GM12878 (cell line): ENCODE measurements around the gene JHY. TPM values are rescaled to one million over a fixed set of nuclear protein-coding genes. Genes with fewer than 3 reads are reported as not detected.

Source experiments
- ATAC-seq: fragments of 200-7000 bp; cut with Tn5 transposase; 3 replicates; pipeline ENCODE4 v1.9.1; 2020; ENCODE audit warnings: mild to moderate bottlenecking, moderate library complexity
- BruUV-seq: library from RNA; stranded (reverse); fragments of 400-500 nt; replicated peaks from 2 replicates; lab custom pipeline; 2021; lab: Mats Ljungman, UMichigan
- CTCF ChIA-PET: fragments of 300-600 bp; sonication (Branson Sonifier 250); formaldehyde crosslinking; extraction: SDS; loops from one replicate; lab custom pipeline; 2021; ENCODE audit warnings: inconsistent platforms; lab: Yijun Ruan, JAX
- POLR2A ChIA-PET: fragments of 350-600 bp; formaldehyde crosslinking; extraction: SDS; loops from one replicate; lab custom pipeline; 2021; ENCODE audit warnings: inconsistent platforms; lab: Charles Lee
- RAD21 ChIA-PET: fragments of 300-600 bp; sonication (Branson Sonifier 250); formaldehyde crosslinking; loops from one replicate; lab custom pipeline; 2023; ENCODE audit warnings: antibody characterized with exemption; ENCODE audit not compliant: unreplicated experiment; lab: Charles Lee
- SMC1A ChIA-PET: fragments of 300-600 bp; sonication (Branson Sonifier 250); formaldehyde crosslinking; loops from one replicate; lab custom pipeline; 2023; ENCODE audit not compliant: unreplicated experiment, uncharacterized antibody; lab: Charles Lee
- DNase-seq: peaks from one replicate; pipeline ENCODE4 v3.0.0-alpha.2; 2011; ENCODE audit warnings: low read depth, low spot score
- FAIRE-seq: peaks from 3 replicates; lab custom pipeline; 2011; peaks lifted over from hg19 to GRCh38; lab: Jason Lieb, UNC
- H2AFZ ChIP-seq: 2 replicates; pipeline ENCODE4 v1.6.0; 2011; ENCODE audit warnings: low read depth, low read length, control low read depth; ENCODE audit not compliant: control insufficient read depth
- H3K27ac ChIP-seq: 2 replicates; pipeline ENCODE4 v1.5.1; 2011; ENCODE audit warnings: control low read depth; ENCODE audit not compliant: control insufficient read depth, insufficient read depth
- H3K27me3 ChIP-seq, 2 experiments: replicated peaks in 1 of 2; 2 replicates each; pipeline versions ENCODE4 v1.6.0 to v1.6.1; 2011; ENCODE audit warnings: low read length in 1 of 2; ENCODE audit not compliant: control insufficient read depth in 2 of 2, insufficient read depth in 2 of 2
- H3K36me3 ChIP-seq, 2 experiments: 2 replicates each; pipeline ENCODE4 v1.5.1; 2011; ENCODE audit warnings: low read length in 1 of 2; ENCODE audit not compliant: control insufficient read depth in 2 of 2, insufficient read depth in 2 of 2
- H3K4me1 ChIP-seq: 2 replicates; pipeline ENCODE4 v1.6.1; 2011; ENCODE audit warnings: mild to moderate bottlenecking, low read length, moderate library complexity, mixed read lengths; ENCODE audit not compliant: control insufficient read depth, insufficient read depth
- H3K4me2 ChIP-seq: 2 replicates; pipeline ENCODE4 v1.6.0; 2011; ENCODE audit warnings: control low read depth; ENCODE audit not compliant: control insufficient read depth, insufficient read depth
- H3K4me3 ChIP-seq: fragments of 200-600 bp; sonication (generic); 2 replicates; pipeline ENCODE4 v1.5.1; 2016
- H3K79me2 ChIP-seq: 2 replicates; pipeline ENCODE4 v1.6.0; 2011; ENCODE audit warnings: low read length; ENCODE audit not compliant: control insufficient read depth, insufficient read depth
- H3K9ac ChIP-seq: 2 replicates; pipeline ENCODE4 v1.8.0; 2011; ENCODE audit warnings: low read length, control low read depth, mixed read lengths; ENCODE audit not compliant: control insufficient read depth, insufficient read depth
- H3K9me3 ChIP-seq: replicated peaks from 3 replicates; pipeline ENCODE4 v1.5.1; 2011; ENCODE audit warnings: mild to moderate bottlenecking, low read length; ENCODE audit not compliant: control insufficient read depth, insufficient read depth
- H4K20me1 ChIP-seq: 2 replicates; pipeline ENCODE4 v1.6.0; 2011; ENCODE audit not compliant: control insufficient read depth, insufficient read depth
- BACH1 ChIP-seq: fragments of 450-650 bp; IDR thresholded peaks from 2 replicates; pipeline ENCODE4 v1.6.1; 2017; ENCODE audit warnings: mild to moderate bottlenecking, borderline replicate concordance
- CHD4 ChIP-seq: fragments of 200-600 bp; sonication (generic); IDR thresholded peaks from 2 replicates; pipeline ENCODE4 v1.6.1; 2016; ENCODE audit warnings: mild to moderate bottlenecking
- DPF2 ChIP-seq: fragments of 450-650 bp; IDR thresholded peaks from 2 replicates; pipeline ENCODE4 v1.6.1; 2017; ENCODE audit warnings: mild to moderate bottlenecking
- HDAC6 ChIP-seq: fragments of 200-600 bp; sonication (generic); IDR thresholded peaks from one replicate; pipeline ENCODE4 v1.8.0; 2017; ENCODE audit warnings: antibody characterized with exemption; ENCODE audit not compliant: unreplicated experiment
- IKZF2 ChIP-seq, 2 experiments: fragments of 450-650 bp; IDR thresholded peaks; 2 replicates each; pipeline ENCODE4 v1.6.1; 2017; ENCODE audit warnings: mild to moderate bottlenecking in 2 of 2, moderate library complexity in 2 of 2
- IRF4 ChIP-seq: IDR thresholded peaks from 2 replicates; pipeline ENCODE4 v1.6.1; 2011; ENCODE audit warnings: low read depth, low read length
- KAT2A ChIP-seq: conservative IDR thresholded peaks from 2 replicates; pipeline ENCODE4 v1.6.1; 2011; ENCODE audit warnings: low read depth, low read length; ENCODE audit not compliant: control insufficient read depth
- MXI1 ChIP-seq: fragments of 150-350 bp; IDR thresholded peaks from 2 replicates; pipeline ENCODE4 v1.6.1; 2011; ENCODE audit warnings: low read depth, mild to moderate bottlenecking, inconsistent platforms, low read length, improper control_type of control experiment
- PML ChIP-seq: IDR thresholded peaks from 2 replicates; pipeline ENCODE4 v1.6.1; 2012; ENCODE audit warnings: low read length, inconsistent platforms
- RB1 ChIP-seq: fragments of 450-650 bp; formaldehyde crosslinking; IDR thresholded peaks from 2 replicates; pipeline ENCODE4 v1.6.1; 2017; ENCODE audit warnings: mild to moderate bottlenecking, borderline replicate concordance
- RELA ChIP-seq: fragments of 450-650 bp; IDR thresholded peaks from 2 replicates; pipeline ENCODE4 v1.8.0; 2014; ENCODE audit warnings: borderline replicate concordance; ENCODE audit not compliant: partially characterized antibody
- SIX5 ChIP-seq: IDR thresholded peaks from 2 replicates; pipeline ENCODE4 v1.6.1; 2011; ENCODE audit warnings: mild to moderate bottlenecking, low read depth, low read length, moderate library complexity; ENCODE audit not compliant: severe bottlenecking
- SMARCA5 ChIP-seq: fragments of 450-650 bp; IDR thresholded peaks from 2 replicates; pipeline ENCODE4 v1.6.1; 2017; ENCODE audit warnings: mild to moderate bottlenecking
- WGBS: methylation state at CpG from one replicate; pipeline ENCODE4 v1.1.6; 2016; ENCODE audit warnings: low lambda C conversion rate; ENCODE audit not compliant: insufficient replicate concordance, insufficient coverage; ENCODE audit errors: missing lambda C conversion rate; 5-methylcytosine and 5-hydroxymethylcytosine counted together
- in situ Hi-C: fragments of 300-500 bp; cut with MboI; formaldehyde crosslinking; loops from 9 replicates; pipeline ENCODE4 v1.14.3; 2018; ENCODE audit warnings: mixed read lengths
- intact Hi-C: fragments of 100-400 bp; cut with micrococcal nuclease; formaldehyde crosslinking; loops from one replicate; pipeline ENCODE4 v1.14.2; 2022; ENCODE audit not compliant: unreplicated experiment
- polyA plus RNA-seq, 11 experiments: library from polyadenylated mRNA; depleted of rRNA in 4 of 11; unstranded in 6 of 11; stranded (reverse) in 5 of 11; fragments of >200 nt; fragmentation: Nextera tagmentation in 4 of 11; fragmentation: Illumina TruSeq in 1 of 11; extraction: Ambion mirVana in 4 of 11; extraction: Trizol in 1 of 11; gene quantifications; 1 replicate in 1 of 11; 2 replicates in 10 of 11; pipeline versions ENCODE4 v1.2.1 to v1.2.3, GENCODE V29; 2011 to 2016; ENCODE audit warnings: inconsistent platforms in 2 of 11, missing spikeins in 2 of 11, low read depth in 1 of 11
- total RNA-seq, 4 experiments: library from RNA; depleted of rRNA in 3 of 4; stranded (reverse); fragments of >200 nt in 3 of 4; fragmentation: Illumina TruSeq in 1 of 4; extraction: Trizol in 1 of 4; gene quantifications; 2 replicates each; pipeline versions ENCODE4 v1.2.1 to v1.2.3, GENCODE V29; 2013 to 2021
- TF ChIP-seq, protein P1 (sequence below): fragments of 450-650 bp; conservative IDR thresholded peaks from 2 replicates; pipeline ENCODE4 v1.6.1; 2017; ENCODE audit warnings: mild to moderate bottlenecking, moderate library complexity

The JHY gene
- total and polyA plus RNA-seq, 10 of the 15 experiments (the other 5 are each of a cell fraction or from before 2014, with no cell fraction given) = 0.90 to 7.1 (median 5.5) TPM

DNA sequence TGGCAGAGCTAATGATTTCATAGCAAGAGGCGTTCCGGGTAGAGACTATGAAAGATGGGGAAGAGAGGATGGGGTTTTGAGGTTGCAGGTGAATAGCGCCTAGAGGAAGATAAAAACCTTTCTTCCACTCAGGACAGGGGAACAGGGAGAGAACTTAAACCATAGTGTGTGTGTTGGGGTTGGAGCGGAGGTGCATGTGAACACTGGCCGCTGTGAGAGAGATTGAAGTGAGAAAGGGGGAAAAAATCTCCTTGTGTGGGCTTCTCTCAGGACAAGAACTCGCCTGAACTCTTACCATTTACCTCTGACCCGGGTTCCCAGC, 95.7 kb downstream of the JHY start:
- DNase-seq (no peak), FAIRE-seq (no peak), ATAC-seq (no peak)
- Histone ChIP-seq H3K4me3 (no peak overlapping the region), H3K27ac (no peak overlapping the region), H4K20me1 (no peaks in the 10 kb centered on the region; the same call in none of the 2 replicates), H3K36me3 (no peaks in the 10 kb centered on the region), H3K79me2 (no peaks in the 10 kb centered on the region), H3K27me3 (peaks cover 15 to 51% of the 10 kb centered on the region in 2 experiments), H3K9ac (no peak overlapping the region), H3K4me1 (no peaks in the 10 kb centered on the region), H3K9me3 (no peaks in the 10 kb centered on the region; the same call in 1 of the 3 replicates), H2AFZ (no peak overlapping the region), H3K4me2 (no peak overlapping the region)
- TF ChIP-seq BACH1 (no peak), MXI1 (no peak), PML (no peak), RELA (no peak), KAT2A (no peak), RB1 (no peak), IKZF2 (IDR thresholded peaks at IDR 0.05) (no peak), SIX5 (no peak), CHD4 (no peak), IRF4 (no peak), SMARCA5 (no peak), HDAC6 (no peak), DPF2 (no peak)
- TF ChIP-seq, protein P1, sequence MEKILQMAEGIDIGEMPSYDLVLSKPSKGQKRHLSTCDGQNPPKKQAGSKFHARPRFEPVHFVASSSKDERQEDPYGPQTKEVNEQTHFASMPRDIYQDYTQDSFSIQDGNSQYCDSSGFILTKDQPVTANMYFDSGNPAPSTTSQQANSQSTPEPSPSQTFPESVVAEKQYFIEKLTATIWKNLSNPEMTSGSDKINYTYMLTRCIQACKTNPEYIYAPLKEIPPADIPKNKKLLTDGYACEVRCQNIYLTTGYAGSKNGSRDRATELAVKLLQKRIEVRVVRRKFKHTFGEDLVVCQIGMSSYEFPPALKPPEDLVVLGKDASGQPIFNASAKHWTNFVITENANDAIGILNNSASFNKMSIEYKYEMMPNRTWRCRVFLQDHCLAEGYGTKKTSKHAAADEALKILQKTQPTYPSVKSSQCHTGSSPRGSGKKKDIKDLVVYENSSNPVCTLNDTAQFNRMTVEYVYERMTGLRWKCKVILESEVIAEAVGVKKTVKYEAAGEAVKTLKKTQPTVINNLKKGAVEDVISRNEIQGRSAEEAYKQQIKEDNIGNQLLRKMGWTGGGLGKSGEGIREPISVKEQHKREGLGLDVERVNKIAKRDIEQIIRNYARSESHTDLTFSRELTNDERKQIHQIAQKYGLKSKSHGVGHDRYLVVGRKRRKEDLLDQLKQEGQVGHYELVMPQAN = no peak
- RAD21 ChIA-PET = no interaction called here
- intact Hi-C loops = no loop called here
- SMC1A ChIA-PET = no interaction called here
- WGBS = 23% methylated on average over 7 of the region's 7 CpGs
- no TSS peak for BruUV-seq
- POLR2A ChIA-PET = no interaction called here
- in situ Hi-C loops = no loop called here
- CTCF ChIA-PET = no interaction called here
